H9 (cell line): ENCODE measurements around the gene GPR146. TPM values are rescaled to one million over a fixed set of nuclear protein-coding genes. Genes with fewer than 3 reads are reported as not detected.

ENCODE experiments used
- DNase-seq: peaks from one replicate; pipeline ENCODE4 v3.0.0-alpha.2; 2017
- H2AFZ ChIP-seq: one replicate; pipeline ENCODE4 v1.6.1; 2013; ENCODE audit warnings: mild to moderate bottlenecking, low read length, control low read depth, moderate library complexity
- H2AK5ac ChIP-seq: 2 replicates; pipeline ENCODE4 v1.6.1; 2013; ENCODE audit warnings: low read length, control low read depth, mixed read lengths; ENCODE audit not compliant: insufficient read length
- H2BK120ac ChIP-seq: one replicate; pipeline ENCODE4 v1.6.1; 2013; ENCODE audit warnings: low read depth, mild to moderate bottlenecking, low read length, control low read depth, inconsistent platforms; ENCODE audit not compliant: poor library complexity, severe bottlenecking
- H2BK12ac ChIP-seq: 2 replicates; pipeline ENCODE4 v1.6.1; 2013; ENCODE audit warnings: low read length, control low read depth, mixed read lengths, low read depth; ENCODE audit not compliant: insufficient read length
- H2BK15ac ChIP-seq: 2 replicates; pipeline ENCODE4 v1.6.1; 2013; ENCODE audit warnings: low read depth, low read length, control low read depth
- H2BK20ac ChIP-seq: one replicate; pipeline ENCODE4 v1.6.1; 2013; ENCODE audit warnings: low read depth, mild to moderate bottlenecking, low read length, control low read depth, inconsistent platforms; ENCODE audit not compliant: poor library complexity, severe bottlenecking
- H2BK5ac ChIP-seq: 2 replicates; pipeline ENCODE4 v1.6.1; 2013; ENCODE audit warnings: low read length, control low read depth, mixed read lengths; ENCODE audit not compliant: insufficient read length
- H3K14ac ChIP-seq: 2 replicates; pipeline ENCODE4 v1.6.1; 2013; ENCODE audit warnings: low read length, control low read depth; ENCODE audit not compliant: insufficient read depth
- H3K18ac ChIP-seq: 2 replicates; pipeline ENCODE4 v1.6.1; 2013; ENCODE audit warnings: low read depth, mild to moderate bottlenecking, mixed read lengths, low read length, control low read depth; ENCODE audit not compliant: insufficient read length
- H3K23ac ChIP-seq: 2 replicates; pipeline ENCODE4 v1.6.1; 2013; ENCODE audit warnings: low read length, control low read depth, mixed read lengths, low read depth; ENCODE audit not compliant: insufficient read length
- H3K23me2 ChIP-seq: 2 replicates; pipeline ENCODE4 v1.6.1; 2013; ENCODE audit warnings: low read depth, mild to moderate bottlenecking, mixed read lengths, low read length, control low read depth; ENCODE audit not compliant: insufficient read length, poor library complexity, severe bottlenecking
- H3K27ac ChIP-seq: 2 replicates; pipeline ENCODE4 v1.5.1; 2013; ENCODE audit warnings: low read length, control low read depth, mixed read lengths, low read depth; ENCODE audit not compliant: insufficient read length
- H3K27me3 ChIP-seq: 2 replicates; pipeline ENCODE4 v1.6.1; 2013; ENCODE audit warnings: low read length, control low read depth, inconsistent platforms; ENCODE audit not compliant: insufficient read depth
- H3K4ac ChIP-seq: 2 replicates; pipeline ENCODE4 v1.6.1; 2013; ENCODE audit warnings: low read depth, mild to moderate bottlenecking, control low read depth, inconsistent platforms, low read length, moderate library complexity
- H3K4me1 ChIP-seq: 2 replicates; pipeline ENCODE4 v1.6.1; 2013; ENCODE audit warnings: low read length, control low read depth, inconsistent platforms; ENCODE audit not compliant: insufficient read depth
- H3K4me2 ChIP-seq: 2 replicates; pipeline ENCODE4 v1.6.1; 2013; ENCODE audit warnings: low read length, control low read depth, mixed read lengths; ENCODE audit not compliant: insufficient read length, insufficient read depth
- H3K56ac ChIP-seq: 2 replicates; pipeline ENCODE4 v1.6.1; 2013; ENCODE audit warnings: low read depth, mild to moderate bottlenecking, mixed read lengths, low read length, control low read depth; ENCODE audit not compliant: insufficient read length
- H3K79me1 ChIP-seq: 2 replicates; pipeline ENCODE4 v1.6.1; 2013; ENCODE audit warnings: low read depth, mild to moderate bottlenecking, moderate library complexity, low read length, control low read depth, inconsistent platforms; ENCODE audit not compliant: insufficient read depth, poor library complexity, severe bottlenecking
- H3K79me2 ChIP-seq: 2 replicates; pipeline ENCODE4 v1.6.1; 2013; ENCODE audit warnings: low read length, control low read depth, inconsistent platforms; ENCODE audit not compliant: insufficient read depth
- H3K9ac ChIP-seq: 2 replicates; pipeline ENCODE4 v1.6.1; 2013; ENCODE audit warnings: low read length, control low read depth, mixed read lengths; ENCODE audit not compliant: insufficient read length; ENCODE audit errors: extremely low read depth
- H3K9me3 ChIP-seq: one replicate; pipeline ENCODE4 v1.6.1; 2013; ENCODE audit warnings: low read depth, low read length, inconsistent platforms; ENCODE audit not compliant: control insufficient read depth
- H3T11ph ChIP-seq: one replicate; pipeline ENCODE4 v1.6.1; 2013; ENCODE audit warnings: mild to moderate bottlenecking, low read length, control low read depth, inconsistent platforms
- H4K20me1 ChIP-seq: one replicate; pipeline ENCODE4 v1.6.1; 2013; ENCODE audit not compliant: control insufficient read depth, insufficient read length, insufficient read depth
- H4K5ac ChIP-seq: 2 replicates; pipeline ENCODE4 v1.6.1; 2013; ENCODE audit warnings: low read depth, mild to moderate bottlenecking, mixed read lengths, low read length, control low read depth; ENCODE audit not compliant: insufficient read length
- H4K8ac ChIP-seq: replicated peaks from 2 replicates; pipeline ENCODE4 v1.6.1; 2013; ENCODE audit warnings: low read length, control low read depth, mixed read lengths, low read depth; ENCODE audit not compliant: insufficient read length
- H4K91ac ChIP-seq: 2 replicates; pipeline ENCODE4 v1.6.1; 2013; ENCODE audit warnings: low read depth, mild to moderate bottlenecking, moderate library complexity, mixed read lengths, low read length, control low read depth; ENCODE audit not compliant: insufficient read length
- H3K27ac Mint-ChIP-seq, 3 experiments: 2 replicates in 2 of 3; 3 replicates in 1 of 3; pipeline ENCODE4 v1.8.0; 2020 to 2021; ENCODE audit warnings: mixed read lengths in 3 of 3, mild to moderate bottlenecking in 1 of 3, moderate library complexity in 1 of 3
- H3K27me3 Mint-ChIP-seq: 2 replicates; pipeline ENCODE4 v1.8.0; 2021; ENCODE audit warnings: low read depth, mild to moderate bottlenecking, moderate library complexity, mixed read lengths
- H3K36me3 Mint-ChIP-seq, 3 experiments: 2 replicates in 2 of 3; 3 replicates in 1 of 3; pipeline ENCODE4 v1.8.0; 2020 to 2021; ENCODE audit warnings: low read depth in 3 of 3, mixed read lengths in 3 of 3; ENCODE audit not compliant: insufficient read depth in 1 of 3
- H3K4me1 Mint-ChIP-seq, 2 experiments: 2 replicates each; pipeline ENCODE4 v1.8.0; 2020; ENCODE audit warnings: mixed read lengths in 2 of 2
- H3K4me3 Mint-ChIP-seq, 2 experiments: 2 replicates in 1 of 2; 3 replicates in 1 of 2; pipeline ENCODE4 v1.8.0; 2020 to 2021; ENCODE audit warnings: mild to moderate bottlenecking in 2 of 2, mixed read lengths in 2 of 2, moderate library complexity in 1 of 2
- H3K9me3 Mint-ChIP-seq, 2 experiments: 2 replicates in 1 of 2; 3 replicates in 1 of 2; pipeline ENCODE4 v1.8.0; 2020; ENCODE audit warnings: mild to moderate bottlenecking in 2 of 2, mixed read lengths in 2 of 2, moderate library complexity in 1 of 2
- WGBS: extraction: QIAGEN DNeasy Blood & Tissue Kit; methylation state at CpG from one replicate; pipeline ENCODE4 v1.1.7; 2013; ENCODE audit warnings: missing lambda C conversion rate, low lambda C conversion rate, mixed read lengths; ENCODE audit not compliant: insufficient read length; ENCODE audit errors: extremely low coverage; 5-methylcytosine and 5-hydroxymethylcytosine counted together
- total RNA-seq: library from RNA; stranded (reverse); gene quantifications from 2 replicates; pipeline ENCODE4 v1.2.1, GENCODE V29; 2021
- TF ChIP-seq, protein P1 (sequence below): fragments of 200-600 bp; sonication (generic); conservative IDR thresholded peaks from 3 replicates; pipeline ENCODE4 v1.8.0; 2021; ENCODE audit warnings: antibody characterized with exemption, mild to moderate bottlenecking

GPR146 gene
- total RNA-seq, 1 experiment from 2014 or later: 1.4 TPM

DNA sequence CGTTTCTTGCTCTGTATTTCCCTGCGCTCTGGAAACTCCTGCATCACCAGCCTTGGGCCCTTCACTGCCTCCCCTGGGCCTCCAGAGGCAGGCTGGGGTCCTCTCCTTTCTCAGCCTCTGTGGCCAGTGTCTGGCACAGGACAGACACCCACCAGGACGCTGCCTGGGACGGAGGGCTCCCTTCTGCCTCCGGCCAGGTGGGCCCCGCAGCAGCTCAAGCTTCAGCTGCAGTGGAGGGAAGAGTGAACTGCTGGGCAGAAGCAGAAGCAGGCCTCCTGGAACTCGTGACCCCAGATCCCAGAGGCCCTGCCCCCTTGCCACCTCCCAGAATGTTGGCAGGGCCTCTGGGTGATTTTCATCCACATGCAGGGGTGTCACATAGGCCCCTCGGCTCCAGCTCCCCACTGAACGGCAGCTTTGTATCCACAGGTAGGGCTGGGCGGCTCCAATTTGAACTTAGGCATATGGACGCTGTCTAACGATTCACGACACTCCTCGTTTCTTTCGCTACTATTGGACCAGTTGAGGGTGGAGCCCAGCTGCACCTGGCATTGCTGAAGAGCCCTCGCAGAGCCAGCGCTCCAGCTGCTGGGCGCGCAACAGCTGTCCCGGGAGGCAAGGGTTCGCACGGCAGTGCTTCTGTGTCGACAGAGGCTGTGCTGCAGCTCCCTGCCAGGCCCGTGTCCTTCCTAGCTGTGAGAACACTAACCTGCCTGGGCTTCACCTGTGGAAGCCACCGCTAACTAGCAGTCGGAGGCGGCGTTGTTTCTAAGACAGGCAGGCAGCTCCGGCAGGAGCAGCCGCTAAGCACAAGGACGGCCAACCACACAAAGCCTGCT lies 18.4 kb upstream of the GPR146 start:
- Histone ChIP-seq H3K14ac (no peak overlapping the region), H3K9me3 (no peaks in the 10 kb centered on the region), H3K23ac (no peak overlapping the region), H3K27ac (no peak overlapping the region), H2BK5ac (no peak overlapping the region), H3K4ac (no peak overlapping the region), H3K79me2 (no peaks in the 10 kb centered on the region), H2BK20ac (no peak overlapping the region), H2AFZ (no peak overlapping the region), H4K8ac (no peak overlapping the region), H3K18ac (no peak overlapping the region), H2BK120ac (no peak overlapping the region), H3K23me2 (no peaks in the 10 kb centered on the region), H3K4me1 (no peaks in the 10 kb centered on the region), H4K5ac (no peak overlapping the region), H3K56ac (no peak overlapping the region), H2AK5ac (no peak overlapping the region), H3K79me1 (no peaks in the 10 kb centered on the region), H4K91ac (no peak overlapping the region), H2BK15ac (no peak overlapping the region), H2BK12ac (no peak overlapping the region), H3K9ac (no peak overlapping the region), H3K4me2 (no peak overlapping the region), H3T11ph (no peak overlapping the region), H4K20me1 (no peaks in the 10 kb centered on the region), H3K27me3 (no peaks in the 10 kb centered on the region)
- peaks cover 11 to 23% of the 10 kb centered on the region in 2 experiments for H3K4me1 Mint-ChIP-seq
- TF ChIP-seq, protein P1, sequence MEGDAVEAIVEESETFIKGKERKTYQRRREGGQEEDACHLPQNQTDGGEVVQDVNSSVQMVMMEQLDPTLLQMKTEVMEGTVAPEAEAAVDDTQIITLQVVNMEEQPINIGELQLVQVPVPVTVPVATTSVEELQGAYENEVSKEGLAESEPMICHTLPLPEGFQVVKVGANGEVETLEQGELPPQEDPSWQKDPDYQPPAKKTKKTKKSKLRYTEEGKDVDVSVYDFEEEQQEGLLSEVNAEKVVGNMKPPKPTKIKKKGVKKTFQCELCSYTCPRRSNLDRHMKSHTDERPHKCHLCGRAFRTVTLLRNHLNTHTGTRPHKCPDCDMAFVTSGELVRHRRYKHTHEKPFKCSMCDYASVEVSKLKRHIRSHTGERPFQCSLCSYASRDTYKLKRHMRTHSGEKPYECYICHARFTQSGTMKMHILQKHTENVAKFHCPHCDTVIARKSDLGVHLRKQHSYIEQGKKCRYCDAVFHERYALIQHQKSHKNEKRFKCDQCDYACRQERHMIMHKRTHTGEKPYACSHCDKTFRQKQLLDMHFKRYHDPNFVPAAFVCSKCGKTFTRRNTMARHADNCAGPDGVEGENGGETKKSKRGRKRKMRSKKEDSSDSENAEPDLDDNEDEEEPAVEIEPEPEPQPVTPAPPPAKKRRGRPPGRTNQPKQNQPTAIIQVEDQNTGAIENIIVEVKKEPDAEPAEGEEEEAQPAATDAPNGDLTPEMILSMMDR: no peak
- peak overlapping the region in 1 of 3 experiments; percentile 60; a peak in 1 of 7 replicates for H3K27ac Mint-ChIP-seq
- peaks cover 2% of the 10 kb centered on the region; the same call in 1 of the 2 replicates for H3K27me3 Mint-ChIP-seq
- no peak for DNase-seq
- H3K4me3 Mint-ChIP-seq: peak overlapping the region in 1 of 2 experiments; percentile 62; a peak in 2 of 5 replicates
- WGBS: no CpG with 5 or more reads among the region's 31 CpGs
- peaks cover 4 to 30% (median 7%) of the 10 kb centered on the region in 3 experiments for H3K36me3 Mint-ChIP-seq
- no peaks in the 10 kb centered on the region for H3K9me3 Mint-ChIP-seq
